Stromal cell of bone marrow (primary cell): ENCODE data around the gene ITIH5.
"Not testable (repeated sequence)": the region's sequence is repeated elsewhere in the genome, so short reads cannot be mapped to it uniquely, and the experiment has no call there.

Source experiments
- DNase-seq: peaks from one replicate; pipeline ENCODE4 v3.0.0-alpha.2; 2012; ENCODE audit warnings: low read depth

Gene ITIH5

DNA sequence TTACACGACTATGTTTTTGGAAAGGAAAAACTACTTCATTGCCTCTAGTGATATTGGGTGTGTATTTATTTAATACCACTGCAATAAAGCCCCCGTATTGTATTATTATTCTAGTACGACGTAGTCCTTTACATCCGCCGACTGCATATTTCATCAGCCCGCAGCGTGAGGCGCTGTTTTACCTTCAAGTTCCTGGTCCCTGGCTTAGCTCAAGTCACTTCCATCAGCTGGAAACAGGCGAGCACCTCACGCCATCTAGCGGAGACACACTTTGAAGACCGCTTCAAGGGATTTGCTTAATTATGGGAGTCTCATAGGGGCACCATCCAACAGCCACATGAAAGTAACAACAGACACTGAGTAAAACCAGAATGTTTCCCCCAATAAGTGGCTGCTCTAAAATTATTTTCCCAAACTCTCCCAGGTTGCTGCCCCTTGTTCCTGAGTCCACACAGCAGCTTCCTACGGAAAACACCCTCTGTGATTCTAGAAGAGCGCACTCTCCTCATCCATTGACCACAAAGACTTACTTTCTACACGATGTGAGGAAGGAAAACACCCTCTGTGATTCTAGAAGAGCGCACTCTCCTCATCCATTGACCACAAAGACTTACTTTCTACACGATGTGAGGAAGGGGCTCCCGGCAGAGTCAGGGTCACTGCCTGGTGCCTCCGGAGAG lies 20.6 kb upstream of the ITIH5 start:
- peak; percentile 75 for DNase-seq

DNA sequence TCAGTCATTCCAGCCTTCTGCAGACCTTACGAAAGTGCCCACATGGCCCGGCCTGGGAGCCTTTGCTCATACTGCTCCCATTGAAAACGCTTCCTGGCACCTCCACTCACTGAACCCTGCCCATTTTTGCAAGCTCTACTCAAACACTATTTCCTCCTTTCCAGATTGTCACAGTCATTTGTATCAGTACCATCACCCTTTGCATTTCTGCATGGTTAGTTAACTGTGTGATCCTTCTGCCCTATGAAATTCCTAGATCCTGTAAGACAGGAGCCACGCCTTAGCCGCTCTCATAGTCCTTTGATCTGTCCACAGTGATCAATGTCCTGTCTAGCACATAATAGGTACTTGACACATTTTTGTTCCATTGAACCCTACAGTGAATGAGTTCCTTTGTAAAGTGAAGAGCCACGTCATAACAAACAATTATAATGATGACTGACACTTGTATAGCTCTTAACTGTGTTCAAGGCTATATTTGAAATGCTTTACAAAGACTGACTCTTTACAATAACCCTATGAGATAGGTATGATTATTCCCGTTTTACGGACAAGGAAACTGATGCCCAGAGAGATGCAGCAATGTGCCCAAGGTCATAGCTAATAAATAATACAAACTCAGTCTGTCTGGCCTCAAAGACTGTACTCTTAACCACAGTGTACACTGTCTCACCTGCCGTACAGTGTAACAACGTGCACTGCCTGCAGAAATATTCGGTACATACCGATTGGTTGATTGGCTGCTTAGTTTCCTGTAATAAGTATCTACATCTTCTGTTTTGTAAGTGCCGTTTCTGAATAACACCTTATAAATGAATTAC lies 19.8 kb upstream of the ITIH5 start:
- no peak for DNase-seq

DNA sequence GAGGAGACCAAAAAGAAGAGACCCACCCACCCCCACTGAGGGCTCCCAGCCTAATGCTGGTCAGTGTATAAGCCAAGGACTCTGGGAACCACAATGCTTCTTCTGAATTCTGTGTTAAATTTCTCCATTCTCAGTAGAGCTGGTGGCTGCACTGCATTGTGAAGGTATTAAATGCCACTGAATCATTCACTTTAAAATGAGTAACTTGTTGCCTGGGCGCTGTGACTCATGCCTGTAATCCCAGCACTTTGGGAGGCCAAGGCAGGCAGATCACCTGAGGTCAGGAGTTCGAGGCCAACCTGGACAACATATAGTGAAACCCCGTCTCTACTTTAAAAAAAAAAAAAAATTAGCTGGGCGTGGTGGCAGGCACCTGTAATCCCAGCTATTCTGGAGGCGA lies 13.3 kb upstream of the ITIH5 start:
- not testable (repeated sequence) for DNase-seq

DNA sequence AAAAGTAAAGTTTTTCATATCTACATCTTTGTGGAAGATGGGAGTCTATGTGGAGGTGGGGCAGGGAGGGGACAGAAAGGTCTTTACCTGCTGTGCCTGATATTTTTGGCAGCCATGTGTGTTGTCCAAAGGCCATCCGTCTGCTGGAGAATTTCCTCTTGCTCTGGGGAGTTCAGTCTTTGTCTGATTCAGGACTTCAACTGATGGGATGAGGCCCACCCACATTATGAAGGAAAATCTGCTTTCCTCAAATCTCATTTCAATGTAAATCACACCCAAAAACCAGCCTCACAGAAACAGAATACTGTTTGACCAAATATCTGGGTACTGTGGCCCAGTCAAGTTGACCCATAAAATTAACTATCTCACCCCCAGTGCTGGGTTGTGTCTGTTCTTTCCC lies 12.5 kb upstream of the ITIH5 start:
- no peak for DNase-seq

DNA sequence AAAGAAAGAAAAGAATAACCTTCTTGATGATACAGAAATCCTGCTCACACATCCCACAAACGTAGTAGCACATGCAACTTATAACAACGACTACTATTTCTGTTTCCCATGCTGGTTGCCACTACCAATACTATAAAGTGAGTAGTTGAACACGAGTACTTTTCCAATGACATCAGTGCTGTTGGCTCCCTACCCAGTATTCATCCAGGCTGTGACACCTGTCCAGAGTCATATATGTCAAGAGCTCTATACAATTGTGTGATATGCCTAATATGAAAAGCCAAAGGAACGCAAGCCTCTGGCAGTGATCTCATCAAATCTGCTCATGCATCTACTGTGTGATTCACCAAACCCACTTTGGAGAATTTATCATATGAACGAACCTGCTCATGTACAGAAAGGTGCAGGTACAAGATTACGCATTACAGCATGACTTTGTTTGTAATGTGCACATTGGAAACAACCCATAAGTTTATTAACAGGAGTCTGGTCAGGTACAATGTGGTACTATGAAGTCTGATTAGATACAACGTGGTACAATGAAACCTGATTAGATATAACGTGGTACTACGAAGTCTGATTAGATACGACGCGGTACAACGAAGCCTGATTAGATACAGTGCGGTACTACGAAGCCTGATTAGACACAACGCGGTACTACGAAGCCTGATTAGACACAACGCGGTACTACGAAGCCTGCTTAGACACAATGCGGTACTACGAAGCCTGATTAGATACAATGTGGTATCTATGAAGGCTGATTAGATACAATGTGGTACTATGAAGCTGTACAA lies 5.8 kb upstream of the ITIH5 start:
- DNase-seq, result no peak

DNA sequence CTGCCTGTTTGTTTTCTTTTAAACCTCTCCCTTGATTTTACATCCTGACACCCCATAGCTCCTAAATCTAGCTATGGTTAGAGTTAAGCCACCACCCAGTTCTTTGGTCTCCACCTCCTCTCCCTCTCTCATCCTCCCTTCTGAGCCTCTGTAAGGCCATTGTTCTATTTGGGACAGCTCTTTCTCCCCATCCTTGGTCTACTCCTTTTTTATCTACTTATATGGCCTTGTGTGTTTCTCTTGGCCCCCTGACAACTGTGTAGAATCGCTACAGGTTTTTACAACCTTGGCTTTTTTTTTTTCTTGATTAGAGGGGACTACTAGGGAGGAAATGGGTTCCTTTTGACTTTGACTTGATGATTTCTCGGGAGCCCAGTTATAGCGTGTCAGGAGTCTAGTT lies 3.4 kb upstream of the ITIH5 start:
- DNase-seq, result no peak

DNA sequence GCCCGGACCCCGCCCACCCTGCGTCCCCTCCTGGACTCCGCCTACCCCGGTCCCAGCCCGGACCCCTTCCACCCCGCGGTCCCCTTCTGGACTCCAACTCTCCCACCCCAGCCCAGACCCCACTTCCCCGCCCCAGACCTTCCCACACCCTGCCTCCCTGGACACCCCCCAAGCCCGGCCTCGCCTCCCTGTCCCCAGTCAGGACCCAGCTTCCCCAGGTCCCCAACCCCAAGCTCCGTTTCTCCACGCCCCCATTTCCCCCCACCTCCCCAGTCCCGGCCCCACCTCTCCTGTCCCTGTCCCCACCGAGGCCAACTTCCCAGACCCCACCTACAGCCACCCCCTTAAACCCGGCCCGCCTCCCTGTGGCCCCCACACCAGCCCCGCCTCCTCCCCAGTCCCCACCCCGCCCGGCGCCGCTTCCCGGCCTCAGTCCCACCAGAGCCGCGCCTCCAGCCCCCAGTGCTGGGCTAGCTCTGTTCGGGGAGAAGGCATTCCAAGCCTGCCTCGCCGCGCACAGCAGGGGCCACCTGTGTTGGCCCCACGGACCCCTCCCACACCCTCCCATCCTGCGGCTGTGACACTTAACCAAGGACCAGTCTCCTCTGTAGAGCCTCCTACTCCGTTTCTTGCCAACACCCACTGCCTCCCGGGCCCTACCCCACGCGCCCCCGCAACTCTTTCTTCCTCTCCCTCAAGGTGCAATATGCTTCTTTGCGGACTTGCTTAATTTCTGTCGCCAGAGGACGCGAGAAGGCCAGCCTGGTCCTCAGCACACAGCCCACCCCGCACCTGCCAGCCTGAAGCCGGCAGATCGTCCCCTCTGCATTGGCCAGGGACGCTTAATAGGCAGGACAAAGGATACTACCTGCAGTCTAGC lies 736 bp upstream of the ITIH5 start:
- no peak for DNase-seq

DNA sequence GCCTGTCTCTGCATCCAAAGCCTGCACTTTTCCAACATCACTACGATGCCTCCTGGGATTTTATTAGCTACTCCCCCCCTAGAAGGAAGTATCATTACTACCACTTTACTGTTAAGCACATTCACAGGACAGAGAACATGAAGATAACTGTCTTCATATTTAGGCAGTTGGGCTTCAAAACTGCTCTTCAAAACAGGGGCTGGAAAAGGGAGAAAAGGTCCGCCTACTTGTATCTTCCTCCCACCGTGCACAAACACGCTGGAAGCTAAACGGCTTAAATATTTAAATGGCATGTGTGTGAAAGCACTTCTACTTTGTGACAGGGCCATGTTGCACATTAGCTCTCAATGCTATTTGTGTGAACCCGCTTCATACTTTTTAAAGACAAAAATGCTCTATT lies 999 bp downstream of the ITIH5 start:
- no peak for DNase-seq

DNA sequence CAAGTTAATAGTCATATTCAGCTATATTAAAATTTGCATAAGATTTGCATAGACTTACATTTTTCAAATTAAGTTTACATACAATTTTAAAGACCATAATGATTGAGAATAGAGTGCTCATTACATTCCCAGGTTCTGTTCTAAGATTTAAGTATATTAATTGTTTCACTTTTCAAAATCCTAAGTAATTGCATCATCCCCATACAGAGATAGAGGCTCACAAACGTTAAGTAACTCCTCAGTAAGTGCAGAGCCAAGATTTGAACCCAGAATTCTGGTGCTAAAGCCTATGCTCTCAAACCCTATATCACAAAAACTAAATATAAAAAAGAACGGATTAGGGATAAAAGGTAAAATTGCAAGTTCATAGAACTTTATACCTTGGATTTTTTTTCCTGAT lies 2.1 kb downstream of the ITIH5 start:
- DNase-seq, result no peak

DNA sequence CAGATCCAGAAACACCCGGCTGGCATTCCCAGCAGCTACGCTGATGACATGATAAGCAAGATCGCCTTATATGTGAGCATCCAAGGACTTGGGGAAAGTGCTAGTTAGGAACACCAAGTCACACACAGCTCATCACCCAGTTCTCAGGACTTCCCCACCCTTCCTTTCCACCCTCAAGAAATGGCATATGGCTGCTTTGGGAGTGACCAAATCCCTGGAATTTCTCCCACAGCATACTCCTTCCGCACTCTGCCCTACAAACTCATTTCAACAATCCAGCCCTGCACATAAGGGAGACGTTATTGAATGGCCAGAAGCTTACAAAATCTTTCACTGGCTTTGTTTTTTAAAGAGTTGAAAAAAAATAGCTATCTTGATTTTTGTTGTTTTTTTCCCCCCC lies 4.2 kb downstream of the ITIH5 start:
- DNase-seq, result no peak

DNA sequence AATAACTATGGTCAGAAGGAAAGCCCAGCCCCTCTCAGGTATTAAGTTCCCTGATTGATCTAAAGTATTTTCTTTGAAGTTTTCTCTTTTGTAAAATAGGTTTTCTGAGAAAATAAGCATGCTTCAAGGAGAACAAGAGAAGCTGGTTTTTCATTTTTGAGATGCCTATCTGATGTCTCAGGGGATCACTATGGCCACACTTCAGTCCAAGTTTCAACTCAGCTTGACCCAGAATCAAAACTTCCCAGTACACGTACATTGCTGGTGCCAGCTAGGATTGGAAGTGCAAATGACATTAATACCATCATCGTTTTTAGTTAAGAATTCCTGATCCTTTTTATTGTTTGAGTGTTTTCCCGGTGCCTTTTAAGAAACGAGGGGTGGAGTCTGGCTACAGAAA lies 7.2 kb downstream of the ITIH5 start:
- DNase-seq, result no peak

DNA sequence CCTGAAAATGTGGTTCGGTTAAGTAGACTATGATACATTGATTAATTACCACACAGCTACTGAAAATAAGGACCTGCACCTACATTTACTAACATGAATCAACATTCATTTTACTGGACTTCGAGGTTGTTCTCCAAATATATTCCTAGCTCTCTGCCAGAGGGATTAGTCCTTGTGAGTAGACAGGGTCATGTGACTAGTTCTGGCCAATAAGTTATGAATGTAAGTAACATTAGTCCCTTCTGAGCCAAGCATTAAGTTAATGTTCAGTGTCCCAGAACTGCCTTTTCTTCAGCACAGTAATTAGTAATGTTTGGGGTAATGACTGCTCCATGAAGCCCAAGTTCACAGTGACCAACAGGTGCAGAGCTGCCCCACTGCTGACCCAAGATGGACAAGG lies 9.2 kb downstream of the ITIH5 start:
- no peak for DNase-seq

DNA sequence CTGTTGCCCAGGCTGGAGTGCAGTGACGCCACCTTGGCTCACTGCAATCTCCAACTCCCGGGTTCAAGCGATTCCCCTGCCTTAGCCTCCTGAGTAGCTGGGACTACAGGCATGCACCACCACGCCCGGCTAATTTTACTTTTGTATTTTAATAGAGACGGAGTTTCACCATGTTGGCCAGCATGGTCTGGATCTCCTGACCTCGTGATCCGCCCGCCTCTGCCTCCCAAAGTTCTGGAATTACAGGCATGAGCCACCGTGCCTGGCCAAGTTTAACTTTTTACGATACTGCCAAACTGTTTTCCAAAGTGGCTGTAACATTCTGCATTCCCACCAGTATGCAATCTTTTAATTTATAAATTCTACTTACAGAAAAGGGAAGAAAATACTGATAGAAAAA lies 9.7 kb downstream of the ITIH5 start:
- DNase-seq, result not testable (repeated sequence)

DNA sequence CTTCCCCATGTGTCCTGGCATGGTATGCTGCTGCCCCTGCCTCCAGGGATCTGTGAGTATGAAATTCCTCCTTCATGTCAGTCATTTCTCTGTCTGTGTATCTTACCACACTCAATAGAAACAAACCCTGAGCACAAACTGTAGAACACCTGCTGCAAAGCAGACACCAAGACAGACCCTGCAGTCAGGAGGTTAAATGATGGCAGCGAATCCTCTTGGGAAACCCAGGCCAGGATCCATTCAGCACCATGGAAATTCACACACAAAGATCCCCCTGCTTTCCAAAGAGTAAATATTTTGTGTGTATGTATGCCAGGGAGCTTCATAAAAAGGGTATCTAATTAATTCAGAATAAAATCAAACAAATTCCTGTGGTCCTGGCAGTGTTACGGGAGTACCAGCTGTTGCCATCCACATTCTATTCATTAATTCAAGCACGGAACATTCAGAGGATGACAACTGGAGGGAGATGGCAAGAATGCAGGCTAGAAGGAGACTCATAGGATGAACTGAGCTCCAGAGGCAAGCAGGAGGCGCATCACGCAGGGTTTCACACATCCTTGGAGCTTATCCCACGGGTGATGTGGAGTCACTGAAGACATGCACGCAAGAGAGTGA lies 14.8 kb downstream of the ITIH5 start:
- no peak for DNase-seq

DNA sequence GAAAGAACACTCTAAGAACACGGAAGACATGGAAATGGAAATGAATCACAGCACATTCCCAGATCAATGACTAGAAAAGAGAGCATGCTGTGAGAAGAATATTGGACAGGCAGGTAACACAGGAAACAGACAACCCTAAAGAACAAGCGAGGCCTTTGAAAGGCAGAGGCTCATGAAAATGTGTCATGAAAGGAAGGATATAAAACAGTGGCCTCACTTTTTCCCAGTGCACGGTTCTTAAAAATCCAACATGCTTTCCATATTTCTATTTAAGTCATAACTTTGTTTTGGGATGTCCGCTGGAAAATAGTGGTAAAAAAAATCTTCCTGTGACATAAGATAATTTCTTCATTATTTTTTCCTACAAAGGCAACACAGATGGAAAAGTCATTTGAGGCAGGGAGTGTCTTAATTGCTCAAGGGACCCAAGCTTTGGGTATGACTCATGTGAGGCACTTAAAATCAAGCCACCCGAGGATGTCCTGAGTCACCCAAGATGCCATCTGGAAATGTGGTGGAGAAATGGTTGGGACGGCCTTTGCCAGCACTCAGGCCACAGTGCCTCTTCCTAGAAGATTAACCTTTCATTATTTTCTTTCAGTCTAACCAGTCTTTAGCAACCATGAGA lies 17.0 kb downstream of the ITIH5 start:
- peak; percentile 38 for DNase-seq

DNA sequence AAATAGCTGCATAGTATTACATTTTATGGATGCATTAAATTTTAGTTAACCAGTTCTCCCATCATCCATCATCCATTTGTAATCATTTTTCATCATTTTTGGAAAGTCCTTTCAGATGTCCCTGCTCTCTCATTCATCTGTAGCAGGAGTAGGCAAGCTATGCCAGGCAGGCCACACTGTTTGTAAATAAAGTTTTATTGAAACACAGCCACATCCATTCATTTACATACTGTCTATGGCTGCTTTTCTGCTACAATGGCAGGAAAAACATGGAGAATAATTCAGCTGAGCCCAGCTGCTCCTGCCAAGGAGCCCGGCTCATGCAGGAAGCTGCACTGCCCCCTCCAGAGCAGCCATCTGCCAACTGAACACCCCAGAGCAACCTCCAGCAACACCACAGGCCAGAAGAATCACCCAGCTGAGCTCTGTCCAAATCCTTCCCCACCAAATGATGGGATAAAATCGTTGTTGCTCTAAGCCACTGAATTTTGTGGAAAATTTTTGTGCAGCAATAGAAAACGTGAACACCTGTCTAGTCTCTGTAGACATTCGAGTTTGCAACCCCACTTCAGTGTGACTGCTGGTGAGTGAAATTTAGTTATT lies 19.6 kb downstream of the ITIH5 start:
- no peak for DNase-seq

DNA sequence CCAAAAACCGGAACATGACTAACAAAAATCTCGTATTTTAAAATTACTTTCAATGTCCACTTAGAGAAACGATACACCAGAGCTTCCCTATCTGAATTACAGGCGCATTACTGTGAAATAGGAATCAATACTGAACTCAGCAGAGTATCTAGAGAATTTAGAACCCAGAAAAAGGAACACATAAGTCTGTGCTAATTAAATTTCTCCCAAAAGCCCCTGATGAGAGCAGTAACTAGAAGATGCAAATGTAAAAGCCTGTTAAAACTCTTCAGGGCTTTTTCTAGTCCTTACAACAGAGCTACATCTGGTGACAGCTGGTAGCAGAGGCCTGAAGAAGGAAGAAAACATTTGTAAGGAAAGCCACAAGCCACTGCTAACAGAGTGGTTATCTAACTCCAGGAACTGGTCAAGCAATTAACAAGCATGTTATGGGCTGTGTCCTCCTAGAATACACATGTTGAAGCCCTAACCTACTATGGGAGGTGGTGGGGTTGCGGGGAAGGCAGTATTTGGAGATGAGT lies 24.2 kb downstream of the ITIH5 start:
- no peak for DNase-seq

DNA sequence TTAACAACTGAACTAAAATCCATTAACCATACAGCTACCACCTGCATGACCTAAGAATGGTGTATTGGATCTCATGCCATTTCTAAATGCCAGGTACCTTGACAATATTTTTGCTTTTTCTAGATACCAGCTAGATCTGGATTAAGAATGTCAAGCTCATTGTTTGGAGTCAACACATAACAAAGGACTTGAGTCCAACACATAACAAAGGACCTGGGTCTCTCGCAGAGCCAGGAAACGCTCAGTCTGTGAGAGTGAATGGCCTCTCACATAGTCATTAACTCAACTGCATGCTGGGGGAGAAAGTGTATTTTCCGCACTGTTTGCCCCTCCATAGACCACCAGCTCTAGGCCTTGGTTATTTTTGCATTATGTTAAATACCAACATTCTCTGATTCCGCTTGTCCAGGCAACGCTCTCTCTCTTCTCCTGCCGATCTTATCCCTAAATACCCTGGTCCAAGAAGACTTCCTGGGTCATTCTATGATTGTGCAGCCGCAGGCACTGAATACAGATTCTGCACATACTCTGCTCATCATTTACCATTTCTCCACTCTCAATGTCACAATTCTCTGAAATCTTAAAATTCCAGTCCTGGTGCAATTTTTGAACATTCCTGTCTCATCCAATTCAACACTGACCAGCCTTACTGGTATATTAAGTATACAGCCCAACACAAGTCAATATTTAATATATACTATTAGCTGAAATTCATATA lies 31.2 kb downstream of the ITIH5 start:
- no peak for DNase-seq

DNA sequence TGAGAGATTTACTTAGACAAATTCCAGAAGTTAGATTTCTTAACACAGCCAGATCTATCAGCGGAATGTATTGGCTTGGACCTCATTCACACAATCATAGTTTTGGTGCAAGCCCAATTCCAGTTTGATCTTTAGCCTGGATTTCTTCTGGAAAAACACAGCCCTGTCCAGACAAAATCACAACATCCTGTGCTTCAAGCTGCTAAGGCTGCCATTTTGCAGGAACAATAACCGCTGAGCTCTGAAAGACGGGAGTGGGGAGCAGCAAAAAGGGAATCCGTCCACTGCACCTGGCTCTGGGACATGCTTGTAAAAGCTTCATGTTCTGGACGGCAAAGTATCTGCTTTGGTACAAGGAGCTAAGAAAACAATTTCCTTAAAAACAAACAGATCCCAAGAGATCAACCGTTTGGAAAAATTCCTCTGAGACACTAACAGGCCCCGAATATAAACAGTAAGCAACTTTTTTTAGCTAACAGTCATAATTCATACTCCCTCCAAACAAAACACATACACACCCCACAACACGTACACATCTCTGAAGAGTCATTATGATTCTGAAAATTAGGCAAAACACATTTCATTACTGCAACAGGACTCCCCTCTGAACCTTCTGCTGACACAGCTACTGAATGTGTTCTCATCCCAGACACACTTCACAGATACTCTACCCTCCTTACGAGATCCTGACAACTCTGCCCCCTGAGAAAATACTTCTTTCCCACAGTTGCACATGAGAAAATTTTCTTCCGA lies 32.4 kb downstream of the ITIH5 start:
- no peak for DNase-seq
